Ishikawa (cell line): ENCODE data around the gene SLC39A5.
A peak's percentile ranks its signal among the peaks of the same experiment; 100 is the strongest.

ENCODE experiments used
- CREB1 ChIP-seq: IDR thresholded peaks from 2 replicates; pipeline ENCODE4 v1.6.1; 2012; ENCODE audit warnings: low read depth
- EP300 ChIP-seq: IDR thresholded peaks from 2 replicates; pipeline ENCODE4 v1.6.1; 2012; ENCODE audit warnings: borderline replicate concordance
- FOXM1 ChIP-seq: IDR thresholded peaks from 2 replicates; pipeline ENCODE4 v1.6.1; 2012; ENCODE audit warnings: low read depth, borderline replicate concordance
- TAF1 ChIP-seq: IDR thresholded peaks from 2 replicates; pipeline ENCODE4 v1.6.1; 2012; ENCODE audit warnings: low read depth, mild to moderate bottlenecking
- ZBTB7A ChIP-seq: IDR thresholded peaks from 2 replicates; pipeline ENCODE4 v1.6.1; 2012; ENCODE audit warnings: low read depth
- TF ChIP-seq, protein P1 (sequence below): IDR thresholded peaks from 2 replicates; pipeline ENCODE4 v1.6.1; 2012
- TF ChIP-seq, protein P2 (sequence below): IDR thresholded peaks from 2 replicates; pipeline ENCODE4 v1.6.1; 2012; ENCODE audit warnings: low read depth, mild to moderate bottlenecking

DNA sequence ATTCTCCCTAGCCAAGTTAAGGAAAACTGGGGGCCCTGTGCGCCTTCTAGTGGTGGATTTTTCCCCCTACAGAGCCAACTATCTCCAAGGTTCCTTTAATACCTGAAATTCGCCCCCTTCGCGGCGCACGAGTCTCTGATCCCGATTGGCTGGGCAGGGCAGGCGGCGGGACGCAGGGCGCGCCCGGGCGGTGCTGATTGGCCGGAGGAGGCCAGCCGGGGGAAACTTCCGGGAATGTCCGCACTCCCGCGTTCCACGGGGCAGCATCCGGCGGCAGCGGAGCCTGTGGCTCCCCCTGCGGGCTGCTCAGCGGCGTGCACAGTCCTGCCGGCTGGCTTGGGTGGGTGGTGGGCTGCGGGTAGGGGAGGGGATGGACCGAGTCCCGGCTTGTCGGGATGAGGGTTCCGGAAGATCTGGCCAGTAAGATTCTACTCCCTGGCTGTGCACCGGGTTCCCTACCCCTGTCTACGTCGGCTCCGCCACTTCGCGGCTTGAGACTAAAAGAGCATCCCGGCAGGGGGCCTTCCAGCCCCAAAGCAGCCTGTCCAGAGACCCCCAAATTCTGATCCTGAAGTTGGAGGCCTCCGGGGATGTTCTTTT lies 5.6 kb upstream of the SLC39A5 start, which contains the start of gene NABP2:
- TF ChIP-seq FOXM1 (peak; percentile 74; the same call in 1 of the 2 replicates), ZBTB7A (peak; percentile 99), EP300 (peak; percentile 8; the same call in 1 of the 2 replicates), TAF1 (peak; percentile 76; the same call in 1 of the 2 replicates), CREB1 (no peak; the same call in 1 of the 2 replicates)
- TF ChIP-seq, protein P1, sequence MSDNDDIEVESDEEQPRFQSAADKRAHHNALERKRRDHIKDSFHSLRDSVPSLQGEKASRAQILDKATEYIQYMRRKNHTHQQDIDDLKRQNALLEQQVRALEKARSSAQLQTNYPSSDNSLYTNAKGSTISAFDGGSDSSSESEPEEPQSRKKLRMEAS = peak; percentile 93
- TF ChIP-seq, protein P2, sequence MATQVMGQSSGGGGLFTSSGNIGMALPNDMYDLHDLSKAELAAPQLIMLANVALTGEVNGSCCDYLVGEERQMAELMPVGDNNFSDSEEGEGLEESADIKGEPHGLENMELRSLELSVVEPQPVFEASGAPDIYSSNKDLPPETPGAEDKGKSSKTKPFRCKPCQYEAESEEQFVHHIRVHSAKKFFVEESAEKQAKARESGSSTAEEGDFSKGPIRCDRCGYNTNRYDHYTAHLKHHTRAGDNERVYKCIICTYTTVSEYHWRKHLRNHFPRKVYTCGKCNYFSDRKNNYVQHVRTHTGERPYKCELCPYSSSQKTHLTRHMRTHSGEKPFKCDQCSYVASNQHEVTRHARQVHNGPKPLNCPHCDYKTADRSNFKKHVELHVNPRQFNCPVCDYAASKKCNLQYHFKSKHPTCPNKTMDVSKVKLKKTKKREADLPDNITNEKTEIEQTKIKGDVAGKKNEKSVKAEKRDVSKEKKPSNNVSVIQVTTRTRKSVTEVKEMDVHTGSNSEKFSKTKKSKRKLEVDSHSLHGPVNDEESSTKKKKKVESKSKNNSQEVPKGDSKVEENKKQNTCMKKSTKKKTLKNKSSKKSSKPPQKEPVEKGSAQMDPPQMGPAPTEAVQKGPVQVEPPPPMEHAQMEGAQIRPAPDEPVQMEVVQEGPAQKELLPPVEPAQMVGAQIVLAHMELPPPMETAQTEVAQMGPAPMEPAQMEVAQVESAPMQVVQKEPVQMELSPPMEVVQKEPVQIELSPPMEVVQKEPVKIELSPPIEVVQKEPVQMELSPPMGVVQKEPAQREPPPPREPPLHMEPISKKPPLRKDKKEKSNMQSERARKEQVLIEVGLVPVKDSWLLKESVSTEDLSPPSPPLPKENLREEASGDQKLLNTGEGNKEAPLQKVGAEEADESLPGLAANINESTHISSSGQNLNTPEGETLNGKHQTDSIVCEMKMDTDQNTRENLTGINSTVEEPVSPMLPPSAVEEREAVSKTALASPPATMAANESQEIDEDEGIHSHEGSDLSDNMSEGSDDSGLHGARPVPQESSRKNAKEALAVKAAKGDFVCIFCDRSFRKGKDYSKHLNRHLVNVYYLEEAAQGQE = no peak
